Epidermal melanocyte (primary cell): ENCODE measurements around the gene BRD4.

Experiments used
- DNase-seq: peaks from one replicate; pipeline ENCODE4 v3.0.0; 2011; ENCODE audit warnings: low spot score; ENCODE audit not compliant: insufficient read length

The BRD4 gene

DNA sequence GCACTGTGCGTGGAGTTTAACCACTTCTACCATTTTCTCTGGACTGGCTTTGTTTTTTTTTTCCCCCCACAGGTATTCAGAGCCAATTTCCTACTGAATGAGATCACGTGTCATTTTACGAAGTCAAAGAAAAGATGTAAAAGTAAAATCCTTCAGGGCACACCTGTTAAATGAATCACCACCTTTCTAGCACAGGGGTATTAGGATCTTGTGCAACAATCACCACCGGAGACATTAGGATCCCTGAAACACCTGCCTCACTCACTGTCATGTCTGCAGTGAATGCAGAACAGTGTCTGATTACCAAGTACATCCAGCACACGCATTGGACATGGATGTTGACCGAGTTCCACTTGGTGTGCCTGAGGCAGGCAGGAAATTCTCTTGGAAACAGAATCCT is 17.2 kb downstream of the BRD4 start:
- DNase-seq = no peak

DNA sequence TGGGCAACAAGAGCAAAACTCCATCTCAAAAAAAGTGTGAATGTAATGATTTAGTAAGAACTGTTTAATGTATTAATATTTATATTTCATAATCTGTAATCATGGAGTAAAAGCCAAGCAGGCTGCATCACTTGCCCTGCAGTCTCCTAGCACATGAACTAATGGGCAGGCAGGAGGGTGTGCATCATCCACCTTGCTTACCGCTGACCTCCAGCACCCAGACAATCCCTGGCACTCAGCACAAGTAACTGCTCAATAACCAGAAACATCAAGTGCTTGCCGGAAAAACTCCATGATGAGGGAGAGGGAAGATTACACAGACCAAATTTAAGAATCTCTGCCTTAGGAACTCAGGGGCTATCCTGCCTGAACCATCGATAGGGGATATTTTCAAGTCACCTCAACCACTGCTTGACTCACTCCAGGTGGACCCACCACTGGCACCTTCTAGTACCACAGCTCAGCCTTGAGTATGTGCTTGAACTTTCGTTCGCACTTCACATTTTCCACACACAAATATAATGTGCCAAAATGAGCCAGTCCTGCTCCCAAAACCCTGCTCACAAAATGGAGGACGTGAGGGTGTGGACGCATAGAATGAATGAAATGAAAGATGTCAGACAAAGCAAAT is 18.6 kb downstream of the BRD4 start:
- no peak for DNase-seq

- DNase-seq = no peak
Observed at GRCh38 chr19:15307169-15307568, 25.2 kb downstream of the BRD4 start.

- DNase-seq = no peak
Observed at GRCh38 chr19:15305582-15306334, 26.6 kb downstream of the BRD4 start.

DNA sequence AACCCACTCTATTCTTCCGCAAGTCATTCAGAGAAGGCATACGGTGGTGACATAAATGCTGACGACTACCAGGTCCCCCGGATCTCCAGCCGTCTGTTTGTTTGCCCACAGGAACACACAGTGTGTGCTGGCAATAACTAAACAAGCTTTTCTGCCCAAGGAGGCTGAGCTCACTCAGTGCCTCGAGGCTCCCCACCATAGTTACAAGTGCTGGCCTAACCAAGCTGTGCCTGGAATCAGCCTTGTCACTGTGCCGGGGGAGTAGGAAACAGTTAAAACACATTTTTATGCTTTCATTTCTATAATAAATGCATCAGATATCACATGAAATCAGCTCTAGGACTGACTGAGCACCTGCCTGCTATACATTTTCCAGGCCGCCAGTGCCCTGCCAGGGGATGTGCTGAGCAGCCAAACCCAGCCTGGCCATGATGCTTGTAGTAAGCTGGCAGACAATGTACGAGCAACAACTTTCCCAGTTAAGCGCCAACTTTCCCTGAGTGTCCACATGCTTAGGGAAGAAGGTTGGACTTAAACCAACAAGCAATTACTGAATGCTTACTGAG is 28.1 kb downstream of the BRD4 start:
- DNase-seq = no peak

GRCh38 chr19:15303105-15303780 is 29.1 kb downstream of the BRD4 start:
- DNase-seq = no peak

DNA sequence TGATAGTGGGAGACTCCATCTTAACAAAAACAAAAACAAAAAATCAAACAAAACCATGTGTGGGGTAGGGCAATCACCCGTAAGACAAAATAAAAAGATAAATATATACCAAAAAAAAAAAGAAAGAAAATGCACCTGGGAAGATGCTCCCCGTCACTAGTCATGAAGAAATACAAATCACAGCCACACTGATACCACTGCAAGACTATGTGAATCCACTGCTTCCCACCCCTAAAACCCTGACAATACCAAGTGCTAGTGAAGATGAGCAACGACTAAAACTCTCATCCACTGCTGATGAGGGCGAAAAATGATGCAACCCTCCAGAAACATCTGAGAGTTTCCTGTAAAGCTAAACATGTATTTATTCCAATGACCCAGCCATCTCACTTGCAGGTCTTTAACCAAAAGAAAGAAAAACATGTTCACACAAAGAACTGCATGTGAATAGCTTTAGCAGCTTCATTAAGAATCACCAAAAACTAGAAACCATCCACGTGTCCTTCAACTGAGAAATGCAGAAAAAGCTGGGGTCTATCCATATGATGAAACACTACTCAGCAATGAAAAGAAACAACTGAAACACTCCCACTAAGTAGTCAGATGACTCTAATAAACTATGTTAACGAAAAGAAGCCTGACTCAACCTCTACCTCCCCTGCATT is 31.7 kb downstream of the BRD4 start:
- DNase-seq = no peak

GRCh38 chr19:15299568-15300409 is 32.5 kb downstream of the BRD4 start:
- DNase-seq = peak; percentile 48

DNA sequence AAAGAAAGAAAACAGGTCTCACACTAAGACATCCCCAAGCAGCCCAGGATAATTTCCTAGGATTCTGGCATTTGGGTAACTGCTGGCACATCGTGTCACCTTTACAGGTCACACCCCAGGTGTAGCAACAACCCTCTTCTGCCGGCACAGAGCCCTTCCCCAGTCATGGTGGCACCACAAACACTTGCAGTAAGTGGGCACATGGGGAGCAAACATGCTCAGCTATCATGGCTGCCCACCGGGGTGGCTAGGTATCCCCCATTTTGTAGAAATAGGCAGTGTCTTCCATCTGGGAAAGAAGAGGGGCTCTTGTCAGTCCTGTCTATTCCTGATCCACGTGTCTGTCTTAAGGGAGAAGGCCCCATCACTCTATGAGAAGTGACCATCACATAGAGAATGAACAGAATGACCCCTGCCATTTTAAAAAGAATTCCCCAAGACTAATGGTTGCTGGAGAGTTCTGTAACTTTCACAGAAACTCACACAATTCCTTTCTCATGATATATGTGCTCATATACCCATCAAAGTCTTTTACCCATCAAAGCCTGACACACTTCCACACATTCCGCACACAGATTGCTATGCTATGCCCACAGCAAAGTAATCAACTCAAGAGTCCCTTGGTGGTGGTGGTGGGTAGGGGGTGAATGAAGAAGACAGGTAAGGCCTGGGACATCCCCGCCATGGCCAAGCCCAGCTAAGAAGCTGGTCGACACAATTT is 33.3 kb downstream of the BRD4 start:
- no peak for DNase-seq

DNA sequence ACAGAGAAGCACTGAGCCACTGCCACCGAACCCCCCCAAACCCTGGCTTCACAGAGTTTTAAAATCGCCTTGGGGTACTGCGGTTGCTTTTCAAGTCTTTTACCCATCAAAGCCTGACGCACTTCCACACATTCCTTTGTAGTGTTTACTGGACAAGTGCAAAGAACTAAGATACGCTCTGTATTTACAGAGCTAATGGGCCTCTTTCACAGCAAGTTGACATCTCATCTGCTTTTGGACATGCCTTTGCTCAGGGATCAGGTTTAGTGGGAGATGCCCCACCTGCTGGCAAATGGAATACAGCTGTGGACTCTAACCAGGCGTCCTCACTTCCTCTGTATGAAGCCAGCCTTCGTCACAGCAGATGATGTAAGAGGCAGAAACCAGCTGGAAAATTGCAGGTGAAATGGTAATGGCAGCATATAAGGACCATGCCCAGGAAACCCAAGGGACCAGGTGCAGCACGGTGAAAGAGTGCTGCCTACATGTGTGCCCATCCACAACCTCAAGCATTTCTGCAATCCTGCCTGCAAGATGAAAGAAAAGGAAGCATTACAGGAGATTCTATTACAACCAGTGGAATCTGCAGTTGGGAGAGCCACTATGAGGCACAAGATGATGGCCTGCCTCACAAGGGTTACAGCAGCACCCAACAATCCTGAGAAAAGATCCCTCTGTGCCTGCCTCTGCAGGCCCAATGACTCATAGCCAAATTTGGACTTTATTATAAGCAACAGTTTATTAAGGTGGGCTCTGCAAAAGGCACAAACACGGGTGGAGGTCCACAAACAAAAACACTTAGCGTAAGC is 34.7 kb downstream of the BRD4 start:
- DNase-seq = no peak

GRCh38 chr19:15296841-15297415 is 35.4 kb downstream of the BRD4 start:
- no peak for DNase-seq

DNA sequence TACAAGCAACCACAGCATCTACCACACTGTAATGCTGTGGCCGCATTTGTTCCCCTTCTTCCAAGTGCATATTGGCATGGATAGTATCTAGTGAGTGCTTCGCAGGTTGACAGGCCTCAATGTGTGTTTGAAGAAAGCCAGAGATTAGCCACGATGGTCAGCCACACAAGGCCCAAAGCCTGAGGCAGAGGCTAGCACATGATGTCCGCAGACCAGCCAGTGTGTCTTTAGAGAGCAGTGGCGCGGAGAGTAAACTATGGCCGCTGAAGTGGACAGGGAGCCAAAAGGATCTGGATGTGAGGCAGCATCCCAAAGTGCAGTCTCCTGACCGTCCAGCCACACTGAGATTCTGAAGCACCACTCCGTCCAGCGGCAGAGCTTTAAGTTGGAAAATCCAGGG is 36.0 kb downstream of the BRD4 start:
- no peak for DNase-seq

DNA sequence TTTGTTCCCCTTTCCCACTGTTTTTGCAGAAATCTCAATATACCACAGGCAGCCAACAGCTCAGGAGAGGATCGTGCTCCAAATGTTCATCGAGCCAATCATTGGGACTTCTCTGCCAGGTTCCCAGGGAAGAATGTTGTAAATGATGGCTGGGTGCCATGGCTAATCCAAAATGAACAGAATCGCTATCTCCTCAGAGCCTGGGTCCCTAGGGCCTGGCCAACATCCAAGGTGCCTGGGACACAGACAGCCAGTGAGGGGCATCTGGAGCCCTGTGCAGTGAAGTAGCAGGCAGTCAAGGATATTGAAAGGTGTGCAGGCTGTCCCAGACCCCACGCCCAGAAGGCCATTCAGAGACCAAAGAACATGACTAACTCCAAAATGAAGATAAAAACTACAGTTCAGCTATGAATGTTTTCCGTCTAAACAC is 37.8 kb downstream of the BRD4 start:
- DNase-seq = no peak

GRCh38 chr19:15293781-15294491 is 38.4 kb downstream of the BRD4 start:
- no peak for DNase-seq

- DNase-seq = no peak
Observed at GRCh38 chr19:15292847-15293582, 39.3 kb downstream of the BRD4 start.

GRCh38 chr19:15292140-15292539 is 40.2 kb downstream of the BRD4 start:
- DNase-seq = no peak

- DNase-seq = no peak
Observed at GRCh38 chr19:15291548-15292021, 40.8 kb downstream of the BRD4 start.
